HUES6 (cell line): ENCODE data around the gene AKR1B1.

Experiments used
- H3K27ac ChIP-seq: 2 replicates; pipeline ENCODE4 v1.7.0; 2013; ENCODE audit warnings: low read depth, mild to moderate bottlenecking, low read length, inconsistent platforms
- H3K27me3 ChIP-seq: 2 replicates; pipeline ENCODE4 v1.6.1; 2013; ENCODE audit warnings: low read length; ENCODE audit not compliant: control insufficient read depth, insufficient read depth
- H3K36me3 ChIP-seq: 2 replicates; pipeline ENCODE4 v1.6.1; 2013; ENCODE audit warnings: low read length; ENCODE audit not compliant: control insufficient read depth, insufficient read depth
- H3K4me1 ChIP-seq: 2 replicates; pipeline ENCODE4 v1.6.1; 2013; ENCODE audit warnings: low read length; ENCODE audit not compliant: control insufficient read depth, insufficient read depth
- H3K4me3 ChIP-seq: 2 replicates; pipeline ENCODE4 v1.5.1; 2013; ENCODE audit warnings: low read depth, low read length
- H3K9ac ChIP-seq: one replicate; pipeline ENCODE4 v1.6.1; 2013; ENCODE audit warnings: mild to moderate bottlenecking, low read length
- H3K9me3 ChIP-seq: 2 replicates; pipeline ENCODE4 v1.6.1; 2013; ENCODE audit warnings: low read depth, low read length; ENCODE audit not compliant: control insufficient read depth, insufficient read depth

The AKR1B1 gene

DNA sequence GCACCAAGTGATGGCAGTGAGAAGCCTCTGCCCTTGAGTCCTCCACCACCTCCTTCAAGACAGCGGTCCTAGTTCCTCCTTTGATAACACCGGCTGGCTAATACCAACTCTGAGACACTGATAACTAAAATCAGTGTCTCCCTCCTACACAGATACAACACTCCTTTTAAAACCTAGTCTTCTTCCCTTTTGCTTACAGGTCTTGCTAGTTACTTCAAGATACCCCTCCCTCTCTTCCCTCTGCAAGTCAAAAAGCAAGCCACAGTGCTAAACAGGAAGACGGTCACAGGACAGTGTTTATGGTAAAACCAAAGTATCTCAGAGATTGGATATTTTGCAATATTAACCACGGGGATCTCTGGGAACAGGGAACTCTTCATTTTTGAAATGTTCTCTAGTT lies 4.6 kb downstream of the AKR1B1 start:
- no peak overlapping the region for H3K4me3 ChIP-seq
- H3K27ac ChIP-seq = no peak overlapping the region
- no peaks in the 10 kb centered on the region for H3K27me3 ChIP-seq
- peaks cover 11% of the 10 kb centered on the region for H3K4me1 ChIP-seq
- peaks cover 48% of the 10 kb centered on the region for H3K36me3 ChIP-seq
- H3K9me3 ChIP-seq = no peaks in the 10 kb centered on the region
- H3K9ac ChIP-seq = no peak overlapping the region

GRCh38 chr7:134453518-134453917 lies 5.4 kb downstream of the AKR1B1 start:
- H3K27ac ChIP-seq = no peak overlapping the region
- peaks cover 54% of the 10 kb centered on the region for H3K36me3 ChIP-seq
- peaks cover 11% of the 10 kb centered on the region for H3K4me1 ChIP-seq
- no peak overlapping the region for H3K4me3 ChIP-seq
- H3K27me3 ChIP-seq = no peaks in the 10 kb centered on the region
- no peak overlapping the region for H3K9ac ChIP-seq
- no peaks in the 10 kb centered on the region for H3K9me3 ChIP-seq

DNA sequence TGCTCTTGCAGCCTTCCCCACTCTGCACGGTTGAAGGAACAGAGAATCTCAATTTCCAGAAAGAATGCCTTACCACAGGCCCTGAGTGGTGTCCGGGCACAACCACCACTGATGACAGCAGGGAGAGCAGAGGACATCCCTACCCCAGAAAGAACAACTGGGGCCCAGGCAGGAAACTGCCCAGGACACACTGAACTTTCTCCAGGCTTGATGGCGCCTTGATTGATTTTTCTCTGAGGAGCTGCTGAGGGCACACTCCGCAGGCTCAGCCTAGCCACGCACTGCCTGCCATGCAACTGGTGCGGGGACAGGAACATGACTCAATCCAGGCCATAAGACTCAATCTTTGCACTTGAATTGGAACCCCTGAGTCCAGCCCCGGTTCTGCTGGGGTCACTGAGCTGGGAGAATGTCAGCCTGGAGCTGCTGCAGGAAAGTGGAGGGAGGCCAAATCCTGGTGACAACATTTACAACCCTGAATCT lies 5.9 kb downstream of the AKR1B1 start:
- Histone ChIP-seq H3K9me3 (no peaks in the 10 kb centered on the region), H3K4me1 (peaks cover 11% of the 10 kb centered on the region), H3K9ac (no peak overlapping the region), H3K27me3 (no peaks in the 10 kb centered on the region), H3K4me3 (no peak overlapping the region), H3K36me3 (peaks cover 59% of the 10 kb centered on the region), H3K27ac (no peak overlapping the region)

DNA sequence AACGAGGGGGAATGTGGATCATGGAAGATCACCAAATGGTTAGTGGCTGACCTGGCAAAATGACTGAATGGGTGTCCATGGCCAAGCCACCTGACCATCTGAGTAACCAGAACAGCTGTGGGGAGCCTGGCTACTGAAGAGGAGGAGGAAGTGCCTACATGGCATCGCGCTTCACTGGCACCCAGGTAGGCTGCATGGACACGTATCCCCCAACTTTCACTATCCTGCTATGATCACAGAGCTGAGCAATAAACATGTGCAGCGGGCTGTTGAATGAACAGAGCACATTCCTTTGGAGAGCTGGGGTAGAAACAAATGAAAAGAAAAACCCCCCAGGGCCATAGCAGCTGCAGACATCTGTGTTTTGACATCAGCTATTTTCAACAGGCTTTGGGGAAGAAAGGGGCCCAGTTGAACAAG lies 6.5 kb downstream of the AKR1B1 start:
- Histone ChIP-seq H3K36me3 (peaks cover 65% of the 10 kb centered on the region), H3K27ac (no peak overlapping the region), H3K4me1 (peaks cover 7% of the 10 kb centered on the region; the same call in 1 of the 2 replicates), H3K9ac (no peak overlapping the region), H3K9me3 (no peaks in the 10 kb centered on the region), H3K4me3 (no peak overlapping the region), H3K27me3 (no peaks in the 10 kb centered on the region)

DNA sequence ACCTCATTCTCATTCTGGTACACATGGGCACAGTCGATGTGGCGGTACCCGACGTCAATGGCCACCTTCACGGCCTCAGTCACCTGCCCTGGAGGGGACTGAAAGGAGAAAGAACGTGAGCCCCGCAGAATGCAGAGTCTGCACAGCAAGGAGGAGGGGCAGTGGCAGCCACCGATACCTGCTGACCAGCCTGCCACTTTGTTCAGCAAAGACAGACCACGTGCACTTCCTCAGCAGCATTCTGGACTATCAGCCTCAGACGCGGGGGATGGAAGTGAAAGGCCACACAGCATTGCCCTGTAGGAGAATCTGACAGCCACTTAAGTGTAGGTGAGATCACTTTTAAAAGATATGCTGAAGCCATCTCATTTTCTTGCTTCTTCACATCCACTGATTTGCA lies 7.2 kb downstream of the AKR1B1 start:
- no peak overlapping the region for H3K27ac ChIP-seq
- H3K4me3 ChIP-seq = no peak overlapping the region
- no peaks in the 10 kb centered on the region for H3K9me3 ChIP-seq
- H3K27me3 ChIP-seq = no peaks in the 10 kb centered on the region
- H3K36me3 ChIP-seq = peaks cover 65% of the 10 kb centered on the region
- no peak overlapping the region for H3K9ac ChIP-seq
- H3K4me1 ChIP-seq = peaks cover 7% of the 10 kb centered on the region; the same call in 1 of the 2 replicates

- Histone ChIP-seq H3K9ac (no peak overlapping the region), H3K4me3 (no peak overlapping the region), H3K9me3 (no peaks in the 10 kb centered on the region), H3K4me1 (peaks cover 7% of the 10 kb centered on the region; the same call in 1 of the 2 replicates), H3K27me3 (no peaks in the 10 kb centered on the region), H3K36me3 (peaks cover 68% of the 10 kb centered on the region), H3K27ac (no peak overlapping the region)
Observed at GRCh38 chr7:134450294-134451000, 8.5 kb downstream of the AKR1B1 start.

DNA sequence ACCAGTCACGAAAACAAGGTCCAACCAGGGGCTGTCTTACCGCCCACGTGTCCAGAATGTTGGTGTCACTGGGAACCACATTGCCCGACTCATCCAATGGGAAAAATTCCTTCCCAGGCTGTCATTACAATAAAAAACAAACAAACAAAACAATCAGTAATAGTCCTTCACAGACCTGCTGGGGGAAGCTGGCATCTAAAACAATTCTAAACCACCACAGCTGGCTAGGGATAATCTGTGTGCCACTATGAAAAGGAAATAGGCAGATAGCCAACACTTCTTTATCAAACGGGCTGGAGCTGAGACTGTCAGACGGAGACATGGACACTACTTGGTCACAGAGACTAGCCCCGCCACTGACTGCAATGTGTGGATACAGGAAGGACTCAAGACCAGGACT lies 9.2 kb downstream of the AKR1B1 start:
- Histone ChIP-seq H3K27ac (no peak overlapping the region), H3K9ac (no peak overlapping the region), H3K4me1 (peaks cover 5% of the 10 kb centered on the region; the same call in 1 of the 2 replicates), H3K27me3 (no peaks in the 10 kb centered on the region), H3K4me3 (no peak overlapping the region), H3K9me3 (no peaks in the 10 kb centered on the region), H3K36me3 (peaks cover 76% of the 10 kb centered on the region)

DNA sequence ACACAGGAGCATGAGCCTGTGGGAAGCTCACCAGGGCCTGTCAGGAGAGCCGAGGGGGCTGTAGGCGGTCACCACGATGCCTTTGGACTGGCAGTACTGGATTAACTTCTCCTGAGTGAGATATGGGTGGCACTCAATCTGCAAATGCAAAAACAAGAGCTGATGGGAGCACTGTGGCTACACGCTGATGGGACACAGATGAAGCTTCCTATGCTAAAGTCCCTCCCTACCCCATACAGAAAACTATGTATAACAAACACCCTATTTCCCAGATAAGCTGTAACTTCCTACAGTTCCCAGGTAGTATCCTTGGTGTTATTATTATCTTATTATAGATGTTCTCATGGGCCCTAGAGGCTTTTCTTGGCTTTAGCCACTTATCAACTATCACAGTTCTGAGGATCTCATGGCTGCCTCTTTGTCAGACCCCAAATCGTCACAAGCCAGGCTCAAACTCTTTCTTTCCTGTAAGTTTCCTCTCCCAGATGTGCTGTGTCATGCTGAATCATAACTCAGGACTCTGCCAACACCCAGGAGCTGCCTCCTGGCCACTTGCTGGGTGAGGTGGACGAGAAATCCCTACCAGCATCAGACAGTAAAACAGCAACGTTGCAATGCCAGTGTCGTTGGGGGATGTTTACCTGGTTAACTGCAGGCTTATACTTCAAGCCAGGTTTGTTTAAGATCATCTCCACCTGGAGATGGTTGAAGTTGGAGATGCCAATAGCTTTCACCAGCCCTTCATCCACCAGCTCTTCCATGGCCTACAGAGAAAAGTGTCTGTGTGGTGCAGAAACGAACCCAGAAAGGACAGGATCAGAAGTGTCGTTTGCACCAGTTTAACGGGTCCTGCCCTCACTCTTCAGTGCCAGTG lies 10.3 kb downstream of the AKR1B1 start:
- Histone ChIP-seq H3K9me3 (no peaks in the 10 kb centered on the region), H3K4me3 (no peak overlapping the region), H3K36me3 (peaks cover 87% of the 10 kb centered on the region), H3K4me1 (no peaks in the 10 kb centered on the region), H3K9ac (no peak overlapping the region), H3K27ac (no peak overlapping the region), H3K27me3 (no peaks in the 10 kb centered on the region)

DNA sequence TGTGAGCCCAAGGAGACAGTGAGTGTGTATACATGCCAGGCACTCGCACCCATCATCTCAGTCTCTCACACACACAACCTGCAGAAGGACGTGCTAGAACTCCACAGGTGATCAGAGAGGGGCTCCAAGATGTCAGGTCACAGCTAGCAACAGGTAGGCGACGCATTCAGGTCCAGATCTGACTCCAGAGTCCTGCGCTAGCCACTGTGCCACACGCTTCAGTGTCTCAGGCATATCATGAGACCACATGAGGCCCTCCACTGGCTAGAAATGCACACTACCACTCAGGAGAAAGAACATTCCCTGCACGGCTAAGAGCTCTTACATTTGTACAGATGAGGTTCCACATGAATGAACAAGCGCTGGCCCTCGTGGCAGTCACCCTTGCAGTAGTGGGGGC lies 11.5 kb downstream of the AKR1B1 start:
- Histone ChIP-seq H3K4me1 (no peaks in the 10 kb centered on the region), H3K27me3 (no peaks in the 10 kb centered on the region), H3K9me3 (no peaks in the 10 kb centered on the region), H3K4me3 (no peak overlapping the region), H3K36me3 (peaks cover 94% of the 10 kb centered on the region), H3K27ac (no peak overlapping the region), H3K9ac (no peak overlapping the region)

DNA sequence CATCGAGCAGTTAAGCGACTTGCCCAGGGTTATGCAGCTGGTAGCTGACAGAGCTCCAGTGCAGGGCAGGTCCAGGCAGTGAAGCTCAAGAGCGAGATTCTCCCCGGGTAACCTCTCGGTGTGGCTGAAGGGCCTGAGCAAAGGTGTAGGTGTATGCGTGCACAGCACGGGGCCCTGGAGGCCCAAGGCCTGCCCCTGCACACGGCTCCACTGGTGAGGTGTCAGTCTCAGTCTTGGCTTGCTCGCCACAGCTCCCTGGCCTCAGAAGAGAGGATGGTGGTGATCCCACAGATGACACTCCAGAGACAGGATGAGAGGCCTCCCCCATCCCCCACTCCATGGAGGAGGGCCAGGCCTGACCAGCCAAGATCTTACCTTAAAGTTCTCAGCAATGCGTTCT lies 12.0 kb downstream of the AKR1B1 start:
- no peak overlapping the region for H3K9ac ChIP-seq
- H3K27me3 ChIP-seq = no peaks in the 10 kb centered on the region
- no peaks in the 10 kb centered on the region for H3K9me3 ChIP-seq
- no peak overlapping the region for H3K4me3 ChIP-seq
- no peaks in the 10 kb centered on the region for H3K4me1 ChIP-seq
- H3K36me3 ChIP-seq = peaks cover 95% of the 10 kb centered on the region
- no peak overlapping the region for H3K27ac ChIP-seq

DNA sequence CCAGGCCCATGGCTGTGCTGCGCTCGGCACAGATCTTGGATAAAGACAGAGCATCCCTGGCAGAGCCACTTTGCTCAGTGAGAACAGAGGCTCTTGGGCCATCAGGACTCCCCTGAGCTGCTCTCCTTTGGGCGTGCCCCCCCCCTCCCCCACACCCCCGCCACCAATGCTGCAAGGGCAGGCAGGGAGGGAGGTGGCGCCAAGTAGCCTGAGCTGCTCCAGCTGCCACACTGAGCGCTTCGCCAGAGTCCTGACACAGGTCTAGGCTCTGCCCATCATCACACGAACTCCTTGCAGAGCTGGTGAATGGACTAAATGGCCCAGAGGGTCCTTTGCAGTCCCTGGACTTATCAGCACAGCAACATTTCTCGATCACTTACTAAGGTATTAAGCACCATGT lies 12.5 kb downstream of the AKR1B1 start:
- H3K36me3 ChIP-seq = peaks cover 97% of the 10 kb centered on the region

More for the DNA sequence above, 12.5 kb downstream of the AKR1B1 start:
- no peak overlapping the region for H3K27ac ChIP-seq
- H3K27me3 ChIP-seq = no peaks in the 10 kb centered on the region
- no peaks in the 10 kb centered on the region for H3K4me1 ChIP-seq
- no peak overlapping the region for H3K4me3 ChIP-seq
- H3K9me3 ChIP-seq = no peaks in the 10 kb centered on the region
- no peak overlapping the region for H3K9ac ChIP-seq
